HFFc6 (cell line): Measurements from ENCODE around the gene TIAM1. TPM values are rescaled to one million over a fixed set of nuclear protein-coding genes. Genes with fewer than 3 reads are reported as not detected.

Experiments used
- DNase-seq: peaks from one replicate; pipeline ENCODE4 v3.0.0-alpha.2; 2018
- H3K27ac Mint-ChIP-seq: 2 replicates; pipeline ENCODE4 v1.8.0; 2020; ENCODE audit warnings: mild to moderate bottlenecking, mixed read lengths
- H3K27me3 Mint-ChIP-seq: 2 replicates; pipeline ENCODE4 v1.8.0; 2021; ENCODE audit warnings: mild to moderate bottlenecking, moderate library complexity, mixed read lengths; ENCODE audit not compliant: insufficient read depth
- H3K36me3 Mint-ChIP-seq: 2 replicates; pipeline ENCODE4 v1.8.0; 2021; ENCODE audit warnings: low read depth, mixed read lengths
- H3K4me1 Mint-ChIP-seq: 2 replicates; pipeline ENCODE4 v1.8.0; 2020; ENCODE audit warnings: low read depth, mixed read lengths
- H3K4me3 Mint-ChIP-seq: 2 replicates; pipeline ENCODE4 v1.8.0; 2020; ENCODE audit warnings: mild to moderate bottlenecking, moderate library complexity, mixed read lengths
- H3K9me3 Mint-ChIP-seq: 2 replicates; pipeline ENCODE4 v1.8.0; 2020; ENCODE audit warnings: mild to moderate bottlenecking, mixed read lengths
- total RNA-seq, 6 experiments: library from RNA; stranded (reverse); fragmentation: NEBNext Ultra II Directional; extraction: Animal tissue kit (Norgen Biotek cat#: 25700); gene quantifications; 2 replicates in 1 of 6; 3 replicates in 5 of 6; pipeline ENCODE4 v1.2.3, GENCODE V29; 2021
- TF ChIP-seq, protein P1 (sequence below): fragments of 200-600 bp; sonication (generic); IDR thresholded peaks from 2 replicates; pipeline ENCODE4 v1.5.0; 2021; ENCODE audit warnings: antibody characterized with exemption, mild to moderate bottlenecking

The TIAM1 gene
- total RNA-seq, 6 experiments from 2014 or later = 0.02 to 0.43 (median 0.27) TPM; not detected in 1

DNA sequence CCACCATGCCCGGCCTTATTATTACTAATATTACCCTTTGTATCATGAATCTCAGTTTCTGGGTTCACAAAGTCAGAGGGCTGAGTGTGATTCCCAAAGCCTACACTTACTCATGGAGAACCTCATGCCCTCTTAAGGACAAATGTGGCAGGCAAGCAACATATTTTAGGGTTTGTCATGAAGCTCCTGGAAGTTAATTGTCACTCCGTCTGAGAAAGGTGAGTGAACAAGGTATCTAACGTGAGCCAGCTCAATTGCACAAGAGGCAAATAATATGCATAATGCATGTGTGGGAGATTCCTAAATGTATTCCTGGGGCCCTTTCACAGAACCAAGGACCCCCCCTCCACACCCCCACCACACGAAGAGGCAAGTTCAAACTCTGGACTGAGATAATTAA is 10.1 kb upstream of the TIAM1 start:
- TF ChIP-seq, protein P1, sequence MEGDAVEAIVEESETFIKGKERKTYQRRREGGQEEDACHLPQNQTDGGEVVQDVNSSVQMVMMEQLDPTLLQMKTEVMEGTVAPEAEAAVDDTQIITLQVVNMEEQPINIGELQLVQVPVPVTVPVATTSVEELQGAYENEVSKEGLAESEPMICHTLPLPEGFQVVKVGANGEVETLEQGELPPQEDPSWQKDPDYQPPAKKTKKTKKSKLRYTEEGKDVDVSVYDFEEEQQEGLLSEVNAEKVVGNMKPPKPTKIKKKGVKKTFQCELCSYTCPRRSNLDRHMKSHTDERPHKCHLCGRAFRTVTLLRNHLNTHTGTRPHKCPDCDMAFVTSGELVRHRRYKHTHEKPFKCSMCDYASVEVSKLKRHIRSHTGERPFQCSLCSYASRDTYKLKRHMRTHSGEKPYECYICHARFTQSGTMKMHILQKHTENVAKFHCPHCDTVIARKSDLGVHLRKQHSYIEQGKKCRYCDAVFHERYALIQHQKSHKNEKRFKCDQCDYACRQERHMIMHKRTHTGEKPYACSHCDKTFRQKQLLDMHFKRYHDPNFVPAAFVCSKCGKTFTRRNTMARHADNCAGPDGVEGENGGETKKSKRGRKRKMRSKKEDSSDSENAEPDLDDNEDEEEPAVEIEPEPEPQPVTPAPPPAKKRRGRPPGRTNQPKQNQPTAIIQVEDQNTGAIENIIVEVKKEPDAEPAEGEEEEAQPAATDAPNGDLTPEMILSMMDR = no peak
- no peak overlapping the region for H3K27ac Mint-ChIP-seq
- no peak overlapping the region for H3K4me3 Mint-ChIP-seq
- H3K4me1 Mint-ChIP-seq = peaks cover 20% of the 10 kb centered on the region
- DNase-seq = no peak
- no peaks in the 10 kb centered on the region; the same call in 1 of the 2 replicates for H3K27me3 Mint-ChIP-seq
- no peaks in the 10 kb centered on the region for H3K36me3 Mint-ChIP-seq
- H3K9me3 Mint-ChIP-seq = peaks cover 14% of the 10 kb centered on the region; the same call in 1 of the 2 replicates

DNA sequence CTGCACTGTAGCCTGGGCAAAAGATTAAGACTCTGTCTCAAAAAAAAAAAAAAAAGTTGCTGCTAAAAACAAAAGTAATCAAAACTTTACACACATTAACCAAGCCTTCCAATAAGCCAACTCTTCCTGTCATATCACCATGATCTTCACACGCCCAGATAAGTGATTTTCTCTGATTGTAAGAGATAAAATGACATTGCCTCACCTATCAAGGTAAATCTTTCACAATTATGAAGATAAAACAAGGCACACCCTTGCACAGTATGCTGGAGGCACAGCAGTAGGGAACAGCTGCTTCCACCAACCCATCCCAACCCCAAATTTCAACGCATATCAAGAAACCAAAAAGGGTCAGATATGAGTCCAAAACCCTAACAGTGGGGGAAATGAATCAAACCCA is 8.8 kb upstream of the TIAM1 start:
- Mint-ChIP-seq H3K4me3 (no peak overlapping the region), H3K9me3 (peaks cover 13% of the 10 kb centered on the region; the same call in 1 of the 2 replicates), H3K4me1 (peaks cover 20% of the 10 kb centered on the region), H3K27me3 (no peaks in the 10 kb centered on the region; the same call in 1 of the 2 replicates), H3K27ac (no peak overlapping the region), H3K36me3 (no peaks in the 10 kb centered on the region)
- TF ChIP-seq, protein P1 = no peak
- DNase-seq = no peak

DNA sequence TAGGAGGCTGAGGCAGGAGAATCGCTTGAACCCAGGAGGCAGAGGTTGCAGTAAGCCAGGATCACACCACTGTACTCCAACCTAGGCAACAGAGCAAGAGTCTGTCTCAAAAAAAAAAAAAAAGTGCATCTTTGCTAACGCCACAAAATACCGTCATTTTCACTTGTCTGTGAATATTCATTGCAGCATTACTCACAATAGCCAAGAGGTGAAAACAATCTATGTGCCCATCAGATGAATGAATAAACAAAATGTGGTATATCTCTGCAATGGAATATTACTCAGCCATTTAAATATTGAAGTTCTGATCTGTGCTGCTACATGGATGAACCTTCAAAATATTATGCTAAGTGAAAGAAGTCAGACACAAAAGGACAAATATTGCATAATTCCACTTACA is 7.9 kb upstream of the TIAM1 start:
- Mint-ChIP-seq H3K9me3 (peaks cover 13% of the 10 kb centered on the region; the same call in 1 of the 2 replicates), H3K27me3 (no peaks in the 10 kb centered on the region; the same call in 1 of the 2 replicates), H3K4me3 (no peak overlapping the region), H3K27ac (no peak overlapping the region), H3K4me1 (peaks cover 20% of the 10 kb centered on the region), H3K36me3 (no peaks in the 10 kb centered on the region)
- no peak for DNase-seq
- TF ChIP-seq, protein P1 = no peak

DNA sequence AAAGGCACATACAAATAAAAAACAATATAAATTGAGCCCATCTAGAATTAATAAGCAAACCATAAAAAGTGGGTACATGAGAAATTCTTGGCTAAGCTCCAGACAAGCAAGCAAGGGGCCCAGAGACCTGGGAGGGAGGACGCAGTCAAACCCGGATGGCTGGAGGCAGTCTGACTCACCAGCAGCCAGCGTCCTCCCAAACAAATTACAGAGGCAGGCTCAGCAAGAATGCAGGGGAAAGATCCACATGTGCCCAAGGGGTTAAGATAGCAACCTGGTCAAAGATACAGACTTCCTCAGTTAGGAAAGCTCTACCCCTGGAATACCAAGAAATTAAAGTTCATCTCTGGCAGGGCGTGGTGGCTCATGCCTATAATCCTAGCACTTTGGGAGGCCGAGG is 7.4 kb upstream of the TIAM1 start:
- no peak overlapping the region for H3K27ac Mint-ChIP-seq
- H3K27me3 Mint-ChIP-seq = no peaks in the 10 kb centered on the region; the same call in 1 of the 2 replicates
- H3K4me1 Mint-ChIP-seq = peaks cover 20% of the 10 kb centered on the region
- H3K4me3 Mint-ChIP-seq = no peak overlapping the region
- TF ChIP-seq, protein P1 = no peak
- no peak for DNase-seq
- H3K9me3 Mint-ChIP-seq = peaks cover 13% of the 10 kb centered on the region; the same call in 1 of the 2 replicates
- H3K36me3 Mint-ChIP-seq = no peaks in the 10 kb centered on the region

DNA sequence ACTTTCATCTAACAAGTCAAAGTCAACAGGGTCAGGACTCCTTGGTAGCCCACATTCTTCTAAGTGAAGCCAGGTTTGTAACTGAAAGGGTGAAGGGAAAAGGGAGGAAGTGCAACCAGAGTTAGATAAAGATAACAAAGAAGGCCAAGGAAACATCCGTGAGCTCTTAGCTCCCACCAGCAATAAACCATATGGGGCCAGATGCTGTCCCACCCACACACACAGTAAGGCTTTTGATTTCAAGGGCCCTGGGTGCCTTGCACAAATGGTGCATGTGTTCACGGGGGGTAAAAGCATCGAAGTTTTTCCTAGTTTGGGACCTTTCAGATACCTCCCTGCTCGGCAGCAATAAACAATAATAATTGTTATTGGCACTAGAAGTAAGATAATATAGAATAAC is 5.1 kb upstream of the TIAM1 start:
- no peak overlapping the region for H3K27ac Mint-ChIP-seq
- H3K4me1 Mint-ChIP-seq = peaks cover 12% of the 10 kb centered on the region; the same call in 1 of the 2 replicates
- H3K27me3 Mint-ChIP-seq = peaks cover under 1% of the 10 kb centered on the region; the same call in 1 of the 2 replicates
- no peaks in the 10 kb centered on the region for H3K36me3 Mint-ChIP-seq
- no peaks in the 10 kb centered on the region; the same call in 1 of the 2 replicates for H3K9me3 Mint-ChIP-seq
- TF ChIP-seq, protein P1 = no peak
- DNase-seq = no peak
- no peak overlapping the region for H3K4me3 Mint-ChIP-seq
